H9 (cell line): ENCODE measurements around the gene QSER1. TPM values are rescaled to one million over a fixed set of nuclear protein-coding genes. Genes with fewer than 3 reads are reported as not detected.

Experiments used
- DNase-seq: peaks from one replicate; pipeline ENCODE4 v3.0.0-alpha.2; 2017
- H2AFZ ChIP-seq: one replicate; pipeline ENCODE4 v1.6.1; 2013; ENCODE audit warnings: mild to moderate bottlenecking, low read length, control low read depth, moderate library complexity
- H2AK5ac ChIP-seq: 2 replicates; pipeline ENCODE4 v1.6.1; 2013; ENCODE audit warnings: low read length, control low read depth, mixed read lengths; ENCODE audit not compliant: insufficient read length
- H2BK120ac ChIP-seq: one replicate; pipeline ENCODE4 v1.6.1; 2013; ENCODE audit warnings: low read depth, mild to moderate bottlenecking, low read length, control low read depth, inconsistent platforms; ENCODE audit not compliant: poor library complexity, severe bottlenecking
- H2BK12ac ChIP-seq: 2 replicates; pipeline ENCODE4 v1.6.1; 2013; ENCODE audit warnings: low read length, control low read depth, mixed read lengths, low read depth; ENCODE audit not compliant: insufficient read length
- H2BK15ac ChIP-seq: 2 replicates; pipeline ENCODE4 v1.6.1; 2013; ENCODE audit warnings: low read depth, low read length, control low read depth
- H2BK20ac ChIP-seq: one replicate; pipeline ENCODE4 v1.6.1; 2013; ENCODE audit warnings: low read depth, mild to moderate bottlenecking, low read length, control low read depth, inconsistent platforms; ENCODE audit not compliant: poor library complexity, severe bottlenecking
- H2BK5ac ChIP-seq: 2 replicates; pipeline ENCODE4 v1.6.1; 2013; ENCODE audit warnings: low read length, control low read depth, mixed read lengths; ENCODE audit not compliant: insufficient read length
- H3K14ac ChIP-seq: 2 replicates; pipeline ENCODE4 v1.6.1; 2013; ENCODE audit warnings: low read length, control low read depth; ENCODE audit not compliant: insufficient read depth
- H3K18ac ChIP-seq: 2 replicates; pipeline ENCODE4 v1.6.1; 2013; ENCODE audit warnings: low read depth, mild to moderate bottlenecking, mixed read lengths, low read length, control low read depth; ENCODE audit not compliant: insufficient read length
- H3K23ac ChIP-seq: 2 replicates; pipeline ENCODE4 v1.6.1; 2013; ENCODE audit warnings: low read length, control low read depth, mixed read lengths, low read depth; ENCODE audit not compliant: insufficient read length
- H3K23me2 ChIP-seq: 2 replicates; pipeline ENCODE4 v1.6.1; 2013; ENCODE audit warnings: low read depth, mild to moderate bottlenecking, mixed read lengths, low read length, control low read depth; ENCODE audit not compliant: insufficient read length, poor library complexity, severe bottlenecking
- H3K27ac ChIP-seq: 2 replicates; pipeline ENCODE4 v1.5.1; 2013; ENCODE audit warnings: low read length, control low read depth, mixed read lengths, low read depth; ENCODE audit not compliant: insufficient read length
- H3K27me3 ChIP-seq: 2 replicates; pipeline ENCODE4 v1.6.1; 2013; ENCODE audit warnings: low read length, control low read depth, inconsistent platforms; ENCODE audit not compliant: insufficient read depth
- H3K4ac ChIP-seq: 2 replicates; pipeline ENCODE4 v1.6.1; 2013; ENCODE audit warnings: low read depth, mild to moderate bottlenecking, control low read depth, inconsistent platforms, low read length, moderate library complexity
- H3K4me1 ChIP-seq: 2 replicates; pipeline ENCODE4 v1.6.1; 2013; ENCODE audit warnings: low read length, control low read depth, inconsistent platforms; ENCODE audit not compliant: insufficient read depth
- H3K4me2 ChIP-seq: 2 replicates; pipeline ENCODE4 v1.6.1; 2013; ENCODE audit warnings: low read length, control low read depth, mixed read lengths; ENCODE audit not compliant: insufficient read length, insufficient read depth
- H3K56ac ChIP-seq: 2 replicates; pipeline ENCODE4 v1.6.1; 2013; ENCODE audit warnings: low read depth, mild to moderate bottlenecking, mixed read lengths, low read length, control low read depth; ENCODE audit not compliant: insufficient read length
- H3K79me1 ChIP-seq: 2 replicates; pipeline ENCODE4 v1.6.1; 2013; ENCODE audit warnings: low read depth, mild to moderate bottlenecking, moderate library complexity, low read length, control low read depth, inconsistent platforms; ENCODE audit not compliant: insufficient read depth, poor library complexity, severe bottlenecking
- H3K79me2 ChIP-seq: 2 replicates; pipeline ENCODE4 v1.6.1; 2013; ENCODE audit warnings: low read length, control low read depth, inconsistent platforms; ENCODE audit not compliant: insufficient read depth
- H3K9ac ChIP-seq: 2 replicates; pipeline ENCODE4 v1.6.1; 2013; ENCODE audit warnings: low read length, control low read depth, mixed read lengths; ENCODE audit not compliant: insufficient read length; ENCODE audit errors: extremely low read depth
- H3K9me3 ChIP-seq: one replicate; pipeline ENCODE4 v1.6.1; 2013; ENCODE audit warnings: low read depth, low read length, inconsistent platforms; ENCODE audit not compliant: control insufficient read depth
- H3T11ph ChIP-seq: one replicate; pipeline ENCODE4 v1.6.1; 2013; ENCODE audit warnings: mild to moderate bottlenecking, low read length, control low read depth, inconsistent platforms
- H4K20me1 ChIP-seq: one replicate; pipeline ENCODE4 v1.6.1; 2013; ENCODE audit not compliant: control insufficient read depth, insufficient read length, insufficient read depth
- H4K5ac ChIP-seq: 2 replicates; pipeline ENCODE4 v1.6.1; 2013; ENCODE audit warnings: low read depth, mild to moderate bottlenecking, mixed read lengths, low read length, control low read depth; ENCODE audit not compliant: insufficient read length
- H4K8ac ChIP-seq: replicated peaks from 2 replicates; pipeline ENCODE4 v1.6.1; 2013; ENCODE audit warnings: low read length, control low read depth, mixed read lengths, low read depth; ENCODE audit not compliant: insufficient read length
- H4K91ac ChIP-seq: 2 replicates; pipeline ENCODE4 v1.6.1; 2013; ENCODE audit warnings: low read depth, mild to moderate bottlenecking, moderate library complexity, mixed read lengths, low read length, control low read depth; ENCODE audit not compliant: insufficient read length
- H3K27ac Mint-ChIP-seq, 3 experiments: 2 replicates in 2 of 3; 3 replicates in 1 of 3; pipeline ENCODE4 v1.8.0; 2020 to 2021; ENCODE audit warnings: mixed read lengths in 3 of 3, mild to moderate bottlenecking in 1 of 3, moderate library complexity in 1 of 3
- H3K27me3 Mint-ChIP-seq: 2 replicates; pipeline ENCODE4 v1.8.0; 2021; ENCODE audit warnings: low read depth, mild to moderate bottlenecking, moderate library complexity, mixed read lengths
- H3K36me3 Mint-ChIP-seq, 3 experiments: 2 replicates in 2 of 3; 3 replicates in 1 of 3; pipeline ENCODE4 v1.8.0; 2020 to 2021; ENCODE audit warnings: low read depth in 3 of 3, mixed read lengths in 3 of 3; ENCODE audit not compliant: insufficient read depth in 1 of 3
- H3K4me1 Mint-ChIP-seq, 2 experiments: 2 replicates each; pipeline ENCODE4 v1.8.0; 2020; ENCODE audit warnings: mixed read lengths in 2 of 2
- H3K4me3 Mint-ChIP-seq, 2 experiments: 2 replicates in 1 of 2; 3 replicates in 1 of 2; pipeline ENCODE4 v1.8.0; 2020 to 2021; ENCODE audit warnings: mild to moderate bottlenecking in 2 of 2, mixed read lengths in 2 of 2, moderate library complexity in 1 of 2
- H3K9me3 Mint-ChIP-seq, 2 experiments: 2 replicates in 1 of 2; 3 replicates in 1 of 2; pipeline ENCODE4 v1.8.0; 2020; ENCODE audit warnings: mild to moderate bottlenecking in 2 of 2, mixed read lengths in 2 of 2, moderate library complexity in 1 of 2
- whole genome bisulfite sequencing: extraction: QIAGEN DNeasy Blood & Tissue Kit; methylation state at CpG from one replicate; pipeline ENCODE4 v1.1.7; 2013; ENCODE audit warnings: missing lambda C conversion rate, low lambda C conversion rate, mixed read lengths; ENCODE audit not compliant: insufficient read length; ENCODE audit errors: extremely low coverage; 5-methylcytosine and 5-hydroxymethylcytosine counted together
- total RNA-seq: library from RNA; stranded (reverse); gene quantifications from 2 replicates; pipeline ENCODE4 v1.2.1, GENCODE V29; 2021
- TF ChIP-seq, protein P1 (sequence below): fragments of 200-600 bp; sonication (generic); conservative IDR thresholded peaks from 3 replicates; pipeline ENCODE4 v1.8.0; 2021; ENCODE audit warnings: antibody characterized with exemption, mild to moderate bottlenecking

The QSER1 gene
- total RNA-seq, 1 experiment from 2014 or later = 139 TPM

DNA sequence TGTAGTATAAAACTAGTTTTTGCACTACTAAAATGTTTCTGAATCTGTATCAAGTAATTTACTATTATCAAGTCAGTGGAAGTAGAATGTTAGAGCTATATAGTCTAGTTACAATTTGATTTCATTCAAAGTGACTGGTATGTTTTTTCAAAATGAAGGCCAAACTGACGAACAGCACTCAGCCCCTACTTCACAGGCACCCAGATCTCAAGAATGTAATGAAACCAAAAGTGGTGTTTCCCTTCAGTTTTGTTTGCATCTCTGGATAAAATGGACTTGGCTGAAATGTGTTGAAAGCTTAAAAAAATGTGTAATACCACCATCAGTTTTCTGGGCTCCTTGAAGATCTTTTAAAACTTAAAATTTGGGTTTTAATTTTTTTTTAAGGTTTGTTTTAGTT lies 46.4 kb downstream of the QSER1 start:
- peak overlapping the region in 1 of 3 experiments; percentile 78; a peak in 1 of 7 replicates for H3K27ac Mint-ChIP-seq
- H2BK120ac ChIP-seq = no peak overlapping the region

More for the DNA sequence above, 46.4 kb downstream of the QSER1 start:
- Histone ChIP-seq H3T11ph (no peak overlapping the region), H3K79me2 (peaks cover 28% of the 10 kb centered on the region; the same call in 1 of the 2 replicates), H4K5ac (no peak overlapping the region), H3K4me2 (no peak overlapping the region), H3K27ac (no peak overlapping the region), H3K14ac (no peak overlapping the region), H3K4ac (no peak overlapping the region), H3K23ac (no peak overlapping the region), H2AFZ (no peak overlapping the region), H3K23me2 (no peaks in the 10 kb centered on the region), H3K18ac (no peak overlapping the region), H4K91ac (no peak overlapping the region), H2BK15ac (no peak overlapping the region), H3K56ac (no peak overlapping the region), H3K4me1 (no peaks in the 10 kb centered on the region), H3K9ac (no peak overlapping the region), H2AK5ac (no peak overlapping the region), H3K79me1 (no peaks in the 10 kb centered on the region), H3K27me3 (no peaks in the 10 kb centered on the region), H3K9me3 (no peaks in the 10 kb centered on the region), H2BK12ac (no peak overlapping the region), H4K20me1 (no peaks in the 10 kb centered on the region), H2BK5ac (no peak overlapping the region), H2BK20ac (no peak overlapping the region), H4K8ac (no peak overlapping the region)
- Mint-ChIP-seq H3K4me3 (no peak overlapping the region), H3K9me3 (peaks cover 3 to 8% of the 10 kb centered on the region in 2 experiments; a peak in 3 of 5 replicates), H3K4me1 (peaks cover 4 to 14% of the 10 kb centered on the region in 2 experiments), H3K27me3 (peaks cover 2% of the 10 kb centered on the region; the same call in 1 of the 2 replicates), H3K36me3 (peaks cover 65 to 79% (median 78%) of the 10 kb centered on the region in 3 experiments)
- TF ChIP-seq, protein P1, sequence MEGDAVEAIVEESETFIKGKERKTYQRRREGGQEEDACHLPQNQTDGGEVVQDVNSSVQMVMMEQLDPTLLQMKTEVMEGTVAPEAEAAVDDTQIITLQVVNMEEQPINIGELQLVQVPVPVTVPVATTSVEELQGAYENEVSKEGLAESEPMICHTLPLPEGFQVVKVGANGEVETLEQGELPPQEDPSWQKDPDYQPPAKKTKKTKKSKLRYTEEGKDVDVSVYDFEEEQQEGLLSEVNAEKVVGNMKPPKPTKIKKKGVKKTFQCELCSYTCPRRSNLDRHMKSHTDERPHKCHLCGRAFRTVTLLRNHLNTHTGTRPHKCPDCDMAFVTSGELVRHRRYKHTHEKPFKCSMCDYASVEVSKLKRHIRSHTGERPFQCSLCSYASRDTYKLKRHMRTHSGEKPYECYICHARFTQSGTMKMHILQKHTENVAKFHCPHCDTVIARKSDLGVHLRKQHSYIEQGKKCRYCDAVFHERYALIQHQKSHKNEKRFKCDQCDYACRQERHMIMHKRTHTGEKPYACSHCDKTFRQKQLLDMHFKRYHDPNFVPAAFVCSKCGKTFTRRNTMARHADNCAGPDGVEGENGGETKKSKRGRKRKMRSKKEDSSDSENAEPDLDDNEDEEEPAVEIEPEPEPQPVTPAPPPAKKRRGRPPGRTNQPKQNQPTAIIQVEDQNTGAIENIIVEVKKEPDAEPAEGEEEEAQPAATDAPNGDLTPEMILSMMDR = no peak
- no CpG with 5 or more reads among the region's 1 CpG for WGBS
- DNase-seq = no peak
